GM12874 (cell line): ENCODE measurements around the gene PGGT1B.

Experiments
- CTCF ChIP-seq: IDR thresholded peaks from 2 replicates; pipeline ENCODE4 v1.5.1; 2011; ENCODE audit warnings: low read depth, mild to moderate bottlenecking, control low read depth, low read length, moderate library complexity; ENCODE audit not compliant: insufficient read depth

The PGGT1B gene

GRCh38 chr5:115229606-115230005 is 33.1 kb downstream of the PGGT1B start:
- no peak for TF ChIP-seq CTCF

GRCh38 chr5:115227281-115227680 is 35.4 kb downstream of the PGGT1B start:
- no peak for TF ChIP-seq CTCF

GRCh38 chr5:115214541-115214940 is 48.1 kb downstream of the PGGT1B start:
- no peak for TF ChIP-seq CTCF

- TF ChIP-seq CTCF = no peak
Observed at GRCh38 chr5:115209279-115209678, 53.4 kb downstream of the PGGT1B start.

GRCh38 chr5:115202952-115203351 is 59.7 kb downstream of the PGGT1B start:
- TF ChIP-seq CTCF = no peak

- no peak for TF ChIP-seq CTCF
Observed at GRCh38 chr5:115196161-115196560, 66.5 kb downstream of the PGGT1B start.

GRCh38 chr5:115194676-115195075 is 68.0 kb downstream of the PGGT1B start:
- no peak for TF ChIP-seq CTCF

- no peak for TF ChIP-seq CTCF
Observed at GRCh38 chr5:115193295-115193694, 69.4 kb downstream of the PGGT1B start.
